GM21360 (cell line): ENCODE data around the gene MARK4.

Source experiments
- ATAC-seq: cut with Tn5 transposase; IDR thresholded peaks from one replicate; pipeline ENCODE4 v1.9.1; 2021; ENCODE audit warnings: mild to moderate bottlenecking, moderate library complexity; ENCODE audit not compliant: unreplicated experiment

MARK4 gene

DNA sequence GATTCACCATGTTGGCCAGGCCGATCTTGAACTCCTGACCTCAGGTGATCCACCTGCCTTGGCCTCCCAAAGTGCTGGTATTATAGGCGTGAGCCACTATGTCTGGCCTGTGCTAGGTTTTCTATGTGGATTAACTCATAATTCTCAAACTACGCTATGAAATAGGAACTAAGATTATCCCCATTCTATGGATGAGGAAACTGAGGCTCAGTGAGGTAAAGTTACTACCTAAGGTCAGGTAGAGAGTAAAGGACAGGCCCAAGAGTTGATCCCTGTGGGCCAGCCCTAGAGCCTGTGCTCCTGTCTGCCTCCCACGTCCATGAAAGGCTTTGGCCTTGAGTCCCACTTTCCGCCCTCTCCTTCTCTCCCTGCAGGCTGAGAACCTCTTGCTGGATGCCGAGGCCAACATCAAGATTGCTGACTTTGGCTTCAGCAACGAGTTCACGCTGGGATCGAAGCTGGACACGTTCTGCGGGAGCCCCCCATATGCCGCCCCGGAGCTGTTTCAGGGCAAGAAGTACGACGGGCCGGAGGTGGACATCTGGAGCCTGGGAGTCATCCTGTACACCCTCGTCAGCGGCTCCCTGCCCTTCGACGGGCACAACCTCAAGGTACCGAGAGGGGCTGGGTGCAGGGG lies 20.1 kb downstream of the MARK4 start:
- no peak for ATAC-seq

DNA sequence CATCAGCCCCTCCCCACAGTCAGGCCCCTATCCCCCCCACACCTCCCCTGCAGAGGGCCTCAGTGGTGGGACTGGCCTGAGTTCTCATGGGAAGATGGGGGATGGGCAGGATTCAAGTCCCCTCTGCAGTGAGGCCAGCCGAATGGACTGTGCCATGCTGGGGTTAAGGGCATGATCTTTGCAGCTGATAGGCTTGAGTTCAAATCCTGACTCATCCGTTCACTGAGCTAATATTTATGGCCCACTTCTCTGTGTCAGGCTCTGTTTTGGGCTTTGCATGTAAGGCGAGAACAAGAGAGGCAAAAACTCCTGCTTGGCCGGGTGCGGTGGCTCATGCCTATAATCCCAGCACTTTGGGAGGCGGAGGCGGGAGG lies 20.7 kb downstream of the MARK4 start:
- no peak for ATAC-seq

DNA sequence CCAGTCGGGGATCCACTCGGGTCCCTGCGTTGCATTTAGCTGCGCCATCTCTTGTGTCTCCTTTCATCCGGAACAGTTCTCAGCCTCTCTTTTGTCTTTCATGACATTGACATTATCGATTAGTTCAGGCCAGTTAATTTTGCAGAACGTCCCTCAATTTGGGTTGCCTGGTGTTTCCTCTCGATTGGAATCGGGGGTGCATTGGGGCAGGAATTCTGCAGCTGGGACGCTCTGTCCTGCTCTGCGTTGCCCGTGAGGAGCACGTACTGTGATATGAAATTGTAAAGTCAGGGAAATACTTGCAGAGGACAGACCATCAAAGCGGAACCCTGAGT lies 22.4 kb downstream of the MARK4 start:
- no peak for ATAC-seq

DNA sequence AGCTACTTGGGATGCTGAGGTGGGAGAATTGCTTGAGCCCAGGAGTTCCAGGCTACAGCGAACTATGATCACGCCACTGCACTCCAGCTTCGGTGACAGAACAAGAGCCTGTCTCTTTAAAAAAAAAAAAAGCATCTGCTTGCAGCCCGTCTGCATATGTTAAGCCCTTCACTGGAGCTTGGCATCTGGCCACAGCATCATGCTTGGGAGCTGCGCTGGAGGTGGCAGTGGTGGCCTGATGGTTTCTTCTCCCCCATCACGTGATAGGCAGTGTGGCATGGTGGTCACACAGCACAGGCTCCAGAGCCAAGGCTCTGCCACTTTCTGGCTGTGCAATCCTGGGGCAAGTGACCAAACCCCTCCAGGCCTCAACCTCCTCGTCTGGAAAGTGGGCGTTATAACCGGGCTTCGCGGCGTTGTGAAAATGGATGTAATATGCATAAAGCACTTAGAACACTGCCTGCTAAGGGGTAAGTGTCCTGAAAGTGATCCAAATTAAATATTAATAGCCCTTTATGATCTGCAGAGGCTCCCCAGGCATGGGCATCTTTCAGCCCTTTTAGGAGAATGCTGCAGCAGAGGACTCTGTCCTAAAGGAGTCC lies 24.4 kb downstream of the MARK4 start:
- no peak for ATAC-seq

DNA sequence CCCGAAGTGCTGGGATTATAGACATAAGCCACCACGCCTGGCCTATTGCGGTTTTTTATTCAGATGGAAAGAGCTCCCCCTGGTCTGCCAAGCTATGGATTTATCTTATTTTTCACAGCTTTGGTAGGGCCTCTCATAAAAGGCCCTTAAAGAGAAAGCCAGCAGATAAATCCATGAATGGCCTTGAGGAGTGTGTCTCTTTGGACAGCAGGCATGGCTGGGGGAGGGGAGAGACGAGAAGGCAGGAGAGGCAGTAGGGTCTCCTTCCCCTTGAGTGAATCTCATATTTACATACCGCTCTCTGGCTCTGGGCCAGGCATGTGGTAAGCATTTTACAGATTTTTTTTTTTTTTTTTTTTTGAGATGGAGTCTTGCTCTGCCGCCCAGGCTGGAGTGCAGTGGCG lies 25.2 kb downstream of the MARK4 start:
- no peak for ATAC-seq

DNA sequence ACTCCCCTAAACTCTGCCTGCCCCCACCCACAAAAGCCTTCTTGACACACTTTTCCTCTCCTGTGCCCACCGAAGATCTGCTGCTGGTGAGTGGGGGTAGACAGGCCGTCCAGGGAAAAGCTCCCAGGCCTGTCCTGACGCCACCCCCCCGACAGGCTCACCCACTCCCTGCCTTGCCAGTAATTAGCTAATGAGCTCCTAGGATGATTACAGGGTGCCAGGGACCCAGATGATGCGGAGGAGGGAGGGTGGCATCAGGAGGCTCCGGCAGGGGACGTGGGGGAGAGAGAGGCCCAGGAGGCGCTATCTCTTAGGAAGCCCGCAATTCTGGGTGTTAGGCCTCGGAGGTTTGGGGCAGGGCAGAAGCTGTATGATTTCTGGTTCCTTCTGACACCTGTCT lies 27.0 kb downstream of the MARK4 start:
- no peak for ATAC-seq

DNA sequence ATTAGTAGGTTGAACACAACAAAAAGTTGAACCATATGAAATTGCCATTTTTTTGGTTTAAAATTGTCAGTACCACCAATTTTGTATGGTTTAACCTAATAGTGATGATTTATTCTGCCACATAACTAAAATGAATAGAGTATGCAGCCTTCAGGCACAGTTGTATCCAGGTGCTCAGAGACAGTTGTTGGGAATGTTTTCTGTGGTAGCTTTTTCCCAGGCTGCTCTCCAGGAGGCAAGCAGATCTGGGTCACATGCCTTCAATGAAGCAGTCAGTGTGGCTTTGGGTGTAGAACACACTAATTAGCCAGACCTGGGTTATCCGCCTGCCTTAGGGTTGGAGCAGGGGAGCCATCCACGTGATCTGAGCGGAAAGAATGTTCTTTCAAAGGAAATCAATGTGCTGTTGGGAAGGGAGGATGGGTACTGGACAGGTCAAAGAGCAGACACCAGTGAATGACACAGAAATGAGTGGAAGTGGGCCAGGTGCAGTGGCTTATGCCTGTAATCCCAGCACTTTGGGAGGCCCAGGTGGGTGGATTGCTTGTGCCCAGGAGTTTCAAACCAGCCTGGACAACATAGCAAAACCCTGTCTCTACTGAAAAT lies 28.6 kb downstream of the MARK4 start:
- no peak for ATAC-seq

DNA sequence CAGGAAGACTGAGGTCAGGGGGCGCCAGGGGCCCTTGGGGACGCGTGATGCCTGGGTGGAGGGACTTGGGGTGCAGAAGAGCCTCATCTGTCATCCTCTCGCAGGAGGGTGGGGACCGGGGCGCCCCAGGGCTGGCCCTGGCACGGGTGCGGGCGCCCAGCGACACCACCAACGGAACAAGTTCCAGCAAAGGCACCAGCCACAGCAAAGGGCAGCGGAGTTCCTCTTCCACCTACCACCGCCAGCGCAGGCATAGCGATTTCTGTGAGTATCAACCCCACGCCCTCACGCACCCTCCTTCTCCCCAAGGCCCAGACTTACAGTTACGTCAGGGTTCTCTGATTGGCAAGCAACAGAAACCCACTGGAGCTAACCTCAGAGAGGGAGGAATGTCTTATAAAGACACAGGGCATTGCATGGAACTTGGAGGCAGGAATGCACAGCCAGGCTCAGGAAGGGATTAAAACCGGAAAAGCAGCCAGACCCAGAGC lies 29.4 kb downstream of the MARK4 start:
- no peak for ATAC-seq

DNA sequence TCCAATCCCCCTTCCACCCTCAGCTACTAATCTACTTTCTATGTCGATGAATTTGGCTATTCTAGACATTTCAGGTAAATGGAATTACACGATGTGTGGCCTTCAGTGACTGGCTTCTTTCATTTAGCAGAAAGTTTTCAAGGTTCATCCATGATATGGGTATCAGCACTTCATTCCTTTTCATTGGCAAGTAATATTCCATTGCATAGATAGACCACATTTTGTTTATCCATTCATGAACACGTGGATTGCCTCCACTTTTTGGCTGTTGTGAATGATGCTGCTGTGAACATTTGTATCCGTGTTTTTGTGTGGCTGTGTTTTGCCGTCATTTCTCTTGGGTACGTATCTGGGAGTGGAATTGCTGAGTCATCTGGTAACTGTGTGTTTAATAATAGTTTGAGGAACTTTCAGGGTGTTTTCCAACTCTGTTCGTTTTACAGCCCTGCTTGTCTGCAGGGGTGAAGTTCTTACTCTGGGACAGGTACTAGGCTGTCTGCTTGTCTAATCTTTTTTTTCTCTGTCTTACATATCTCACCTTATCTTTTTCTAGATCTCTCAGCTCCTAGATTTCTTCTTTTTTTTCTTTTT lies 32.5 kb downstream of the MARK4 start:
- no peak for ATAC-seq

DNA sequence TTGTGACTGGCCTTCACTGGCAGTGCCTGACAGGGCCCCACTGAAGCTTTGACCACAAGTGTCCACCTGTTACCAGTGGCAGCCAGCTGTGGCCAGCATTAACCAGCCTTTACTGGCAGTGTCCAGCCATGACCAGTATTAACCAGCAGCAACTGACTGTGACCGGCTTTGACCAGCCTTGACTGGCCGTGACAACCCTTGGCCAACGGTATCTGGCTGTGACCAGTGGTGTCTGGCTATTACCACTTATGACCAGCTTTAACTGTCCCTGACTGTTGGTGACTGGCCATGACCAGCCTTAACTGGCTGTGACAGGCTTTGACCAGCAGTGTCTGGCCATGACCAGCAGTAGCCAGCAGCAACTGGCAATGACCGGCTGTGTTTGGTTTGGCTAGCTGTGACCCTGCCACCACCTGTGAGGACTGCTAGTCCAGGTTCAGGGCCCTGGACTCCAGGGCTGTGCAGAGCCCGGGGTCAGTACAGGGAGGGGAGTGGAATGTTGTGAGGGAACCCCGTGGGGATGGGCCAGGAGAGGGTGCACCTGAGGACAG lies 39.4 kb downstream of the MARK4 start:
- ATAC-seq, result no peak

DNA sequence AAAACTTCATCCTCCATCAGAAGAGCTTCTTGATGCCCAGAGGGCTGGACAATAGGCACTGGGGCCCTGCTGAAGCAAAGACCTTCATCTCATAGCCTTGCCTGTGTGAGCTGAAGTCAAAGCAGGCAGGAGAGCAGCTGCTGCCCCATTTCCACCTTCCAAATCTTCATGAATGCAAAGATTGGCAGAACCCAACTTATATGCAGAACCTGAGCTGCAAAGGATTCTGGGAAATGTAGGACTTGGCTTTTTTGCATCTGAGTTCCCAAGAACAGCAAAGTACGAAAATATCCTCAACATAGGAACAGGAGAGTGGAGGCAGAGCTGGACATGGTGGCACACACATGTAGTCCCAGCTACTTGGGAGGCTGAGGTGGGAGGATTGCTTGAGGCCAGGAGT lies 40.8 kb downstream of the MARK4 start:
- no peak for ATAC-seq

DNA sequence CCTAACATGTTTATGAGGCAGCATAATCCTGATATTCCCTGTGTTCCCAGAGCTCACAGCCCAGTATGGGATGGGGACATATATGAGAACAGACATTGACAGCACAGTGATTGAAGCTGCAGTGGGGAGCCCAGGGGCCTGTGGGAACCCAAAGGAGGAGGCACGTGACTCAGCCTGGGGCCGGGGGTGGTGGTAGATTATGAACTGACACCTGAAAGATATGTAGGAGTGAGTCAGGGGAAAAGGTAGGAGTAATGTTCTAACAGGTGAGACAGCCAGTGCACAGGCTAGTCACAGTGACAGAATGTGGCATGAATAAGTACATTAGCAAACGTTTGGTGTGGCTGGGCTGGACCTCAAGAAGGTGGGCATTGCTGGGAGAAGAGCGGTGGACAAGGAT lies 42.6 kb downstream of the MARK4 start:
- no peak for ATAC-seq

DNA sequence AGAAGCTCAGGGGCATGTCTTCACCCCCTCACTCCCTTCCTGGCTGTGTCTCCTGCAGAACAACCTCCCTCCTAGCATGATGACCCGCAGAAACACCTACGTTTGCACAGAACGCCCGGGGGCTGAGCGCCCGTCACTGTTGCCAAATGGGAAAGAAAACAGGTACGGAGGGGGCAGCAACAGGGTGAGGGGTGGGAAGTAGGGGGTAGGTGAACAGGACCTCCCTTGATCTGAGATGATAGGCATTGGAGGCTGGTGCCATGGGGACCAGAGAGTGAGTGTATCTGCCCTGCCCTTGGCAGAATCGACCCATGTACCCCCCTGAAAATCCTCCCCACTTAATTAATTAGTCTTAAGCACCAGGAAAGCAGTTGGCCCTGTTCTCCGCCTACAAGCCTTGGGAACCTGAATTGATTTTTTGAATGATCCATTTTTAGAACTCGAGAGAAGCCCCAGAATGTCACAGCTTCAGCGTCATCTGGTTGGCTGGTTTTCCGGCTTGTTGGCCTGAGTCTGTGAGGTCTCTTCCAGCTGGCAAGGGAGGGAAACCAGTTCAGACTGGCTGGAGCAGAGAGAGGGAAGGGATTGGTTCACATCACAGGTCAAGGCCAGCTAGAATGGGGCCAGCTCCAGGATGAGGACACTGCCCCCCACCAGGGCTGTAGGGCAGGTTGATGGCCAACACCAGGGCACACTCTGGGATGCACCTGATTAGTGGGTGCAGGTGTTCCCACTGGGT lies 43.4 kb downstream of the MARK4 start:
- ATAC-seq, result no peak

DNA sequence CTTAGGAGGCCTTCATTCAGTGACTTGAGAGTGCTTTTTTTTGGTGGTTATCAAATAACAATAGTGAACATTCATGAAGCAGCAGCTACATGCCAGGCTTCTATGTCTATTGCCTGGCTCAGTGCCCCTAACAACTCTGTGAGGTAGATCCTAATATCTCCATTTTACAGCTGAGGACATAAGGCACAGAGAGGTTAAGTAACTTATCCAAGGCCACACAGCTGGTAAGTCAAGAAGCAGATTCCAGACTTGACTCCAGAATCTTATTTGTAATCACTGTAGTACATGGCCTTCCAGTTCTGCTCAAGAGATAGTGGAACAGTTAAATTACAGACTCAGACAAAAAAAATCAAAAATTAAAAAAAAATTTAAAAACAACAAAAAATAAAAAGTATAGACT lies 44.8 kb downstream of the MARK4 start:
- no peak for ATAC-seq

DNA sequence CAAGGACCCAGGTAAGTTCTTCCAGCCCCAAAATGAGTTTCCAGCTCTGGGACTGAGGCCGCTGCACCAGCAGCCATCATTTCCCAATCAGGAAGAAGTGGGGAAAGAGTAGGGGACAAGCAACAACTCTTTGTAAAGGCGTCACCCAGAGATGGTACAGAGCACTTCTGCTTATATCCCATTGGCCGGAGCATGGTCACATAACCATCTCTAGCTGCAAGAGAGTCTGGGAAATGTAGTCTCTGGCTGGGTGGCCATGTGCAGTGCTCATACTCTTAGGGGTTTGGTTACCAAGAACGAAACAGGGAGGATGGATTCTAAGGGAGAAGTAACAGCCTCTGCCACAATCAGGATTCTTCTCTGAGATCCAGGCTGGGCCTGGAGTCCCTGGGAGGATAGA lies 45.3 kb downstream of the MARK4 start:
- no peak for ATAC-seq

DNA sequence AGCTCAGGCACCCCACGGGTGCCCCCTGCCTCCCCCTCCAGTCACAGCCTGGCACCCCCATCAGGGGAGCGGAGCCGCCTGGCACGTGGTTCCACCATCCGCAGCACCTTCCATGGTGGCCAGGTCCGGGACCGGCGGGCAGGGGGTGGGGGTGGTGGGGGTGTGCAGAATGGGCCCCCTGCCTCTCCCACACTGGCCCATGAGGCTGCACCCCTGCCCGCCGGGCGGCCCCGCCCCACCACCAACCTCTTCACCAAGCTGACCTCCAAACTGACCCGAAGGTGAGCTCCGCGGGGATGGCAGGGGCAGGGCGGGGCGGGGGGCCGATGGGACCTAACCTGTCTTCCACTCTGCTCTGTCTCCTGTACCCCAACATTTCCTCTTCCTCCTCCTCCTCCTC lies 46.6 kb downstream of the MARK4 start:
- ATAC-seq, result no peak

DNA sequence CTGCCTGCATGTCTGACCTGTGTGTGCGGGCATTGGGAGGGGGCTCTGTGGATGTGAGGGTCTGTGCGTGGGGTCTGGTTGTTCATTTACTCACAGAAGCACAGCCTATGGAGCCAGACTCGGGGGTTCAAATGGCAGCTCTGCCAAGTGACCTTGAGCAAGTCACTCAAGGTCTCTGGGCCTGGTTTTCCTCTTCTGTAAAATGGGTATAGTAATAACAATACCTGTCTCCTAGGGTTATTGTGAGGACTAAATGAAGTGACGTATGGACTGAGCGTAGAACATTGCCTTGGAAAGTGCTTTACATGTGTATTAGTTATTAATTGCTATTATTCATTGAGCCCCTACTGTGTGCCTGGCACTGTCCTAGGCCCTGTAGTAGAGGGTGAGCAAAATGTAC lies 47.2 kb downstream of the MARK4 start:
- ATAC-seq, result no peak

DNA sequence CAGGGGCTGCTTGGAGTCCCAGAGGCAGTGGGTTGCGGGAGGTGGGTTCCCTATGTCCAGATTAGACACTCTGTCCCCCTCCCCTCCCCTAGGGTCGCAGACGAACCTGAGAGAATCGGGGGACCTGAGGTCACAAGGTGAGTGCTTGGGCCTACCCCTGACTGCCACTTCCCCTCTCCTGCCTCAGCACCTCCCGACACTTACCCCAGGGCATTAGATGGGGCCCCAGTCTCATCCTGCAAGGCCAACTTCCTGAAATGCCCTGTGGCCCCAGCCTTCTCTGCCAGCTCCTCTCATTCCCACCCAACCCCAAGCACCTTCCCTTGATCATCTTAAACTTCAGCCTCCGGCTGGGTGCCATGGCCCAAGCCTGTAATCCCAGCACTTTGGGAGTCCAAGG lies 48.6 kb downstream of the MARK4 start:
- no peak for ATAC-seq

DNA sequence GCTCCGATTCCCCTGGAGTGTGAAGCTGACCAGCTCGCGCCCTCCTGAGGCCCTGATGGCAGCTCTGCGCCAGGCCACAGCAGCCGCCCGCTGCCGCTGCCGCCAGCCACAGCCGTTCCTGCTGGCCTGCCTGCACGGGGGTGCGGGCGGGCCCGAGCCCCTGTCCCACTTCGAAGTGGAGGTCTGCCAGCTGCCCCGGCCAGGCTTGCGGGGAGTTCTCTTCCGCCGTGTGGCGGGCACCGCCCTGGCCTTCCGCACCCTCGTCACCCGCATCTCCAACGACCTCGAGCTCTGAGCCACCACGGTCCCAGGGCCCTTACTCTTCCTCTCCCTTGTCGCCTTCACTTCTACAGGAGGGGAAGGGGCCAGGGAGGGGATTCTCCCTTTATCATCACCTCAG lies 51.3 kb downstream of the MARK4 start:
- no peak for ATAC-seq

DNA sequence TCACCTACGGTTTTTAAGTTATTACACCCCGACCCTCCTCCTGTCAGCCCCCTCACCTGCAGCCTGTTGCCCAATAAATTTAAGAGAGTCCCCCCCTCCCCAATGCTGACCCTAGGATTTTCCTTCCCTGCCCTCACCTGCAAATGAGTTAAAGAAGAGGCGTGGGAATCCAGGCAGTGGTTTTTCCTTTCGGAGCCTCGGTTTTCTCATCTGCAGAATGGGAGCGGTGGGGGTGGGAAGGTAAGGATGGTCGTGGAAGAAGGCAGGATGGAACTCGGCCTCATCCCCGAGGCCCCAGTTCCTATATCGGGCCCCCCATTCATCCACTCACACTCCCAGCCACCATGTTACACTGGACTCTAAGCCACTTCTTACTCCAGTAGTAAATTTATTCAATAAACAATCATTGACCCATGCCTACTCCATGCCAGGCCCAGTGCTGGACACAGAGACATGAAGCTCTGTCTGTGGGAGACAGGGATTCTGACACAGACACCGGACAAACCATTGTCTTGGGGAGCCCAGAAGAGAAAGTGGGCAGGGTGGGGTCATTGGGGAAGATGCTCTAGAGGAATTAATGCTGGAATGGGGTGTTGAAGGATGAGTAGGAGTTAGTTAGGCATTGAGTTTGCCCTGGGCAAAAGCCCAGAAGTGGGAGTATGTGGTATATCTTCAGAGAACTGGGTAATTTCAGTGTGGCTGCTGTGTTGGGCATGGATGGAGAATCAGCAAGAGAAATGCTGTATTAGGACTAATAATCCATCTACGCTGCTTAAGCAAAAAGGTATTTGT lies 52.4 kb downstream of the MARK4 start:
- no peak for ATAC-seq
